IPS-20b (cell line): ENCODE measurements around the gene LAMA5.

Source experiments
- H3K27ac ChIP-seq: one replicate; pipeline ENCODE4 v1.5.1; 2013; ENCODE audit warnings: low read length
- H3K27me3 ChIP-seq: 2 replicates; pipeline ENCODE4 v1.6.1; 2013; ENCODE audit warnings: mild to moderate bottlenecking, low read length, inconsistent platforms; ENCODE audit not compliant: insufficient read depth
- H3K36me3 ChIP-seq: 2 replicates; pipeline ENCODE4 v1.6.1; 2013; ENCODE audit warnings: low read depth, mild to moderate bottlenecking, inconsistent platforms, low read length, moderate library complexity; ENCODE audit not compliant: insufficient read depth
- H3K4me1 ChIP-seq: 2 replicates; pipeline ENCODE4 v1.6.1; 2013; ENCODE audit warnings: mild to moderate bottlenecking, control low read depth, inconsistent platforms, low read length, moderate library complexity; ENCODE audit not compliant: insufficient read depth
- H3K4me3 ChIP-seq: 2 replicates; pipeline ENCODE4 v1.5.1; 2013; ENCODE audit warnings: mild to moderate bottlenecking, low read length, inconsistent platforms
- H3K9ac ChIP-seq: 2 replicates; pipeline ENCODE4 v1.6.1; 2013; ENCODE audit warnings: low read depth, mild to moderate bottlenecking, inconsistent platforms, low read length, moderate library complexity
- H3K9me3 ChIP-seq: 2 replicates; pipeline ENCODE4 v1.6.1; 2013; ENCODE audit warnings: mild to moderate bottlenecking, low read depth, low read length, inconsistent platforms; ENCODE audit not compliant: insufficient read depth

Gene LAMA5

DNA sequence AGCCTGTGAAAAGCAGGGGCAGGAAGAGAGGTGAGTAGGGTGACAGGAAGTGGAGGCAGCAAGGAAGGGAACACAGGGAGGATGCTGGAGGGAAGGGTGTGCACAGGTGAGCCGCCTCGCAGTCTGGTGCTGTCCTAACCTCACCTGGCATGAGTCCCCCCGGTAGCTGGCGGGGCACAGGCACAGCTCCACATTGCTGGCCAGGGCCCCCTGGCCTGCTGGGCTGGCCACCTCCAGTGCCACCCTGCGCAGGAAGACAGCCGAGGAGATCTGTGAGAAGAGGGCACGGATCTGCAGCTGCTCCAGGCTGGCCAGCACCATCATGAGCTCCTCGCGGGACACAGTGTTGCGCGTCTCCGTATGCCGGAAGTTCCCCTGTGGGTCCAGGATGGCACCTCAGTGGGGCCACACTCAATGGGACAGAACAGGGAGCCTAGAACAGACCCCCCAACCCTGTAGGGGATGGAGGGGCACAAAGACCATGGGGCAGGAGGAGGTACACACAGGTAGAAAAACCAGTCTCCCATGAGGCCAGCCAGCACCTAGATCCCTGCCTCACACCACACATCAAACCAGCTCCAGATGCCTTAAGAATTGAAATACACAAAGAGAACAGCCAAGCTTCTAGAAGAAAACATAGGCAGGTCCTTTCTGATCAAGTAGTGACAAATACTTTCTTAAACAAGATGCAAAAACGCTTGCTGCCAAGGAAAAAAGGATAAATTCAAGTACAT lies 41.8 kb downstream of the LAMA5 start:
- Histone ChIP-seq H3K9me3 (no peaks in the 10 kb centered on the region), H3K9ac (no peak overlapping the region), H3K27ac (no peak overlapping the region), H3K4me3 (no peak overlapping the region), H3K4me1 (no peaks in the 10 kb centered on the region), H3K36me3 (peaks cover 87% of the 10 kb centered on the region), H3K27me3 (no peaks in the 10 kb centered on the region)

DNA sequence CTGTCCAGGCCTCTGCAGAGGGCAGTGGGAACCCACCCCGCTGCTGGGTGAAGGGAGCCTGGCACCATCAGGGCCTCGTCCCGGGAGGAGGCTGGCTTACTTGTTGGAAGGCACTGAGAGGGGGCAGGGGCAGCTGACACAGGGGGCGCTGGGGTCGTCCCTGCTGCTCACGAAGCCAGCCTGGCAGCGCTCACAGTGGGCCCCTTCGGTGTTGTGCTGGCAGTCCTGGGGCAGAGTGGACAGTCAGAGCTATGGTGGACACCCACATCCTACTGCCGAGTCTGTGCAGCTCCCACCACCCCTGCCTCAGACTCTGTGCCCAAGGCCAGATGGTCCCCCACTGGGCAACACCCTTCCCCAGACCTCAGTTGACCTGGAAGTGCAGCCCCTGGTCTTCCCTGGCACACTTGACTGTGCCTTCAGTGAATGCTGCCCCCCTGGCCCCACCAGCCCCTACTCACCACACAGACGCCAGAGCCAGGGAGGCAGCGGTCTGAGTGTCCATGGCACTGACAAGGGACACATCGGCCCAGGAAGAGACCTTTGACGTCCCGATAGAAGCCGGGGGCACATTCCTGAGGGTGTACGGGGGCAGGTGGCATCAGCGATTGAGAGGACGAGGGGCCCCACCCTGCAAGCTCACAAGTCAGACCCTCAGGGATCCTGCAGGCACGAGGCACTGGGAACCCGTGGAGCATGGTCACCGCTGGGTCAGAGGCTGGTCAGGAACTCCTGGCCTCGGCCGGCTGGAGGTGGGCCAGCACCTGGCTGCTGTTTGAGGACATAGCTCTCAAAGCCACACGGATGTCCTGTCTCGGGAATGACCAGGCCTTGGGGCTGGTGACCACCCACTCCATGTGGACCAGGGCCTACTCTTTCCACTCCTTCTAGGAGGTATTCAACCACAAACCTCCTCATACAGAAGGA lies 42.9 kb downstream of the LAMA5 start:
- Histone ChIP-seq H3K9me3 (no peaks in the 10 kb centered on the region), H3K4me1 (no peaks in the 10 kb centered on the region), H3K4me3 (no peak overlapping the region), H3K27ac (no peak overlapping the region), H3K9ac (no peak overlapping the region), H3K36me3 (peaks cover 86% of the 10 kb centered on the region), H3K27me3 (no peaks in the 10 kb centered on the region)

GRCh38 chr20:62323146-62323979 lies 43.7 kb downstream of the LAMA5 start:
- H3K27ac ChIP-seq, result no peak overlapping the region
- no peak overlapping the region for H3K4me3 ChIP-seq
- peaks cover 86% of the 10 kb centered on the region for H3K36me3 ChIP-seq
- H3K9me3 ChIP-seq, result no peaks in the 10 kb centered on the region
- no peaks in the 10 kb centered on the region for H3K4me1 ChIP-seq
- no peaks in the 10 kb centered on the region for H3K27me3 ChIP-seq
- no peak overlapping the region for H3K9ac ChIP-seq

DNA sequence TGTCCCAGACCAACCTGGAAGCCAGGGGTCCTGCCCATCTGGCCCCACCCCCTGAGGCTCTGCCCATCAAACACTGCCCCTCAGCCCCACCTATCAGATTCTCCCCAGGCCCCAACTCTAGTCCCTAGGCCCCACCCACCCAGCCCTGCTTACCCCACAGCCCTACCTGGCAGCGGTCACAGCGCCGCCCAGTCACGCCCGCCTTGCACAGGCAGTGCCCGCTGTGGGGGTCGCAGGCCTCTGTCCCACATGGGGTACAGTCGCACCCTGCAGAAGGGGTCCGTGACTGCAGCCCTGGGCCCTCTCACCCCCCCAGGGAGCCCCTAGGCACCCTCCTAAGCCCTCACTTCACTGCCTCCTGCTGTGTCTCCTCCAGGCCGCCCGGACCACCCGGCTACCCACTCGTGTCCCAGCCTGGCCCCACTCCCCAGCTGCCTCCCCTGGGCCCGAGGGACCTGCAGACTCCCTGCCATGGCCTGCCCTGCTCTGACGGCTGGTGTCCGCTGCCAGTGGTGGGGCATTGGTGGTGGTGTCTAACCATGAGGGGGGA lies 44.5 kb downstream of the LAMA5 start:
- Histone ChIP-seq H3K4me3 (no peak overlapping the region), H3K4me1 (no peaks in the 10 kb centered on the region), H3K9me3 (no peaks in the 10 kb centered on the region), H3K36me3 (peaks cover 80% of the 10 kb centered on the region), H3K9ac (no peak overlapping the region), H3K27me3 (no peaks in the 10 kb centered on the region), H3K27ac (no peak overlapping the region)

- no peaks in the 10 kb centered on the region for H3K27me3 ChIP-seq
- no peak overlapping the region for H3K9ac ChIP-seq
- no peaks in the 10 kb centered on the region for H3K4me1 ChIP-seq
- H3K36me3 ChIP-seq, result peaks cover 80% of the 10 kb centered on the region
- H3K4me3 ChIP-seq, result no peak overlapping the region
- H3K9me3 ChIP-seq, result no peaks in the 10 kb centered on the region
- H3K27ac ChIP-seq, result no peak overlapping the region
These were observed 45.1 kb downstream of the LAMA5 start for GRCh38 chr20:62321975-62322374.

GRCh38 chr20:62321521-62321948 lies 45.6 kb downstream of the LAMA5 start:
- H3K36me3 ChIP-seq, result peaks cover 80% of the 10 kb centered on the region
- H3K9me3 ChIP-seq, result no peaks in the 10 kb centered on the region
- H3K27me3 ChIP-seq, result no peaks in the 10 kb centered on the region

DNA sequence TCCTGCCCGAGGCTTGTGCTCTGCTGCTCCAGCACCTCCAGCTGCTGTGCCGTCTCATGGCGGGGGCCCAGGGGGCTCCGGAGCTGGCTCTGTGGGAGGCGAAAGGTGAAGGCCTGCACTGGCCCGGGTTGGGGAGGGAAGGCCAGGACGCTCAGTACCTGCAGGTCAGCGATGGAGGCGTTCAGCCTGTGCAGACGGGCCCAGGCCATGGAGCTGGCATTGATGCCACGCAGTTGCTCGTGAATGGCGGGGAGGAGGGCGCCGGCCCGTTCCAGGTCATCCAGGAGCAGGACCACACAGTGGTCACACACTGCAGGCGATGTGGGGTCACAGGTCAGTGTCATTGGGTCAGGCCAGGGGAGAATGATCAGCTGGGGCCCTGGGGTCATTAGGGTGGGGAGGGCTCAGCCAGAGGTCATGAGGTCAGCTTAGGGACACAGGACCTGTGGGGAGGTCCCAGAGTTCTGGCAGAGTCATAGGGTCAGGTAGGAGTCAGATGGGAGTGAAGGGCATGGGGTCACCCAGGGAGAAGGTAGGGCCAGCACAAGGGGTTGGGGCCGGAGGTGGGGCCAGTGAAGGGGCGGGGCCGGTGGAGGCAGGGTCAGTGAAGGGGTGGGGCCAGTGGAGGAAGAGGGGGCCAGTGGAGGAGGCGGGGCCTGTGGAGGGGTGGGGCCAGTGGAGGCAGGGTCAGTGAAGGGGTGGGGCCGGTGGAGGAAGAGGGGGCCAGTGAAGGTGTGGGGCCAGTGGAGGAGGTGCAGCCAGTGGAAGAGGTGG lies 46.3 kb downstream of the LAMA5 start:
- Histone ChIP-seq H3K27ac (no peak overlapping the region), H3K27me3 (no peaks in the 10 kb centered on the region), H3K9ac (no peak overlapping the region), H3K4me1 (no peaks in the 10 kb centered on the region), H3K9me3 (no peaks in the 10 kb centered on the region), H3K36me3 (peaks cover 80% of the 10 kb centered on the region), H3K4me3 (no peak overlapping the region)

More at GRCh38 chr20:62321521-62321948, 45.6 kb downstream of the LAMA5 start:
- H3K4me3 ChIP-seq, result no peak overlapping the region
- no peaks in the 10 kb centered on the region for H3K4me1 ChIP-seq
- H3K9ac ChIP-seq, result no peak overlapping the region
- no peak overlapping the region for H3K27ac ChIP-seq

GRCh38 chr20:62319346-62319909 lies 47.7 kb downstream of the LAMA5 start:
- Histone ChIP-seq H3K4me1 (no peaks in the 10 kb centered on the region), H3K4me3 (no peak overlapping the region), H3K27me3 (no peaks in the 10 kb centered on the region), H3K9me3 (no peaks in the 10 kb centered on the region), H3K9ac (no peak overlapping the region), H3K27ac (no peak overlapping the region), H3K36me3 (peaks cover 80% of the 10 kb centered on the region)

GRCh38 chr20:62318400-62319345 lies 48.4 kb downstream of the LAMA5 start:
- Histone ChIP-seq H3K4me3 (no peak overlapping the region), H3K4me1 (no peaks in the 10 kb centered on the region), H3K27me3 (no peaks in the 10 kb centered on the region), H3K9ac (no peak overlapping the region), H3K27ac (no peak overlapping the region), H3K36me3 (peaks cover 80% of the 10 kb centered on the region), H3K9me3 (no peaks in the 10 kb centered on the region)

GRCh38 chr20:62317167-62317655 lies 49.9 kb downstream of the LAMA5 start:
- H3K36me3 ChIP-seq, result peaks cover 86% of the 10 kb centered on the region
- H3K9me3 ChIP-seq, result no peaks in the 10 kb centered on the region
- no peaks in the 10 kb centered on the region for H3K27me3 ChIP-seq
- H3K9ac ChIP-seq, result no peak overlapping the region
- H3K27ac ChIP-seq, result no peak overlapping the region
- H3K4me1 ChIP-seq, result no peaks in the 10 kb centered on the region
- no peak overlapping the region for H3K4me3 ChIP-seq
